NT2/D1 (cell line): ENCODE results near the gene CEP72.
"Not testable (repeated sequence)": the region's sequence is repeated elsewhere in the genome, so short reads cannot be mapped to it uniquely, and the experiment has no call there.

Experiments
- DNase-seq: peaks from one replicate; pipeline ENCODE4 v3.0.0-alpha.2; 2011; ENCODE audit warnings: low read depth, low spot score
- H3K27me3 ChIP-seq: 2 replicates; pipeline ENCODE4 v1.6.0; 2011; ENCODE audit warnings: mild to moderate bottlenecking; ENCODE audit not compliant: insufficient read length, insufficient read depth
- H3K36me3 ChIP-seq: 2 replicates; pipeline ENCODE4 v1.6.1; 2011; ENCODE audit warnings: mild to moderate bottlenecking, low read length, mixed read lengths; ENCODE audit not compliant: insufficient read depth, insufficient read length
- H3K4me1 ChIP-seq: 2 replicates; pipeline ENCODE4 v1.5.1; 2011; ENCODE audit not compliant: insufficient read depth, insufficient read length
- H3K4me3 ChIP-seq: 2 replicates; pipeline ENCODE4 v1.5.1; 2011; ENCODE audit warnings: low read depth; ENCODE audit not compliant: insufficient read length
- H3K9ac ChIP-seq: 2 replicates; pipeline ENCODE4 v1.6.0; 2011; ENCODE audit warnings: low read depth; ENCODE audit not compliant: insufficient read length
- H3K9me3 ChIP-seq: 2 replicates; pipeline ENCODE4 v1.5.1; 2011; ENCODE audit warnings: mild to moderate bottlenecking, low read length; ENCODE audit not compliant: insufficient read depth
- SUZ12 ChIP-seq: IDR thresholded peaks from 2 replicates; pipeline ENCODE4 v1.6.1; 2011; ENCODE audit not compliant: insufficient read length, insufficient read depth; ENCODE audit errors: extremely low read depth
- YY1 ChIP-seq: IDR thresholded peaks from 2 replicates; pipeline ENCODE4 v1.6.1; 2011; ENCODE audit not compliant: insufficient read length, insufficient read depth
- ZNF274 ChIP-seq: IDR thresholded peaks from 2 replicates; pipeline ENCODE4 v1.6.1; 2011; ENCODE audit warnings: mild to moderate bottlenecking, low read depth, low read length

The CEP72 gene

GRCh38 chr5:625516-625915, 13.4 kb downstream of the CEP72 start:
- Histone ChIP-seq H3K27me3 (no peaks in the 10 kb centered on the region), H3K9ac (no peak overlapping the region), H3K36me3 (peaks cover 69% of the 10 kb centered on the region), H3K9me3 (no peaks in the 10 kb centered on the region), H3K4me1 (no peaks in the 10 kb centered on the region), H3K4me3 (no peak overlapping the region)
- DNase-seq = no peak
- TF ChIP-seq ZNF274 (no peak), SUZ12 (no peak)

- Histone ChIP-seq H3K4me1 (no peaks in the 10 kb centered on the region), H3K27me3 (no peaks in the 10 kb centered on the region), H3K9ac (no peak overlapping the region), H3K36me3 (peaks cover 56% of the 10 kb centered on the region), H3K4me3 (no peak overlapping the region), H3K9me3 (no peaks in the 10 kb centered on the region)
- DNase-seq = no peak
- TF ChIP-seq YY1 = no peak
- TF ChIP-seq ZNF274 = no peak
- no peak for TF ChIP-seq SUZ12
Measured at GRCh38 chr5:626850-627249, 14.7 kb downstream of the CEP72 start.

- Histone ChIP-seq H3K4me1 (no peaks in the 10 kb centered on the region), H3K9me3 (no peaks in the 10 kb centered on the region), H3K27me3 (no peaks in the 10 kb centered on the region), H3K36me3 (peaks cover 46% of the 10 kb centered on the region), H3K9ac (no peak overlapping the region), H3K4me3 (no peak overlapping the region)
- DNase-seq = no peak
- TF ChIP-seq SUZ12 (no peak), ZNF274 (no peak), YY1 (no peak)
Measured at GRCh38 chr5:627840-628239, 15.7 kb downstream of the CEP72 start.

GRCh38 chr5:628351-629205, 16.4 kb downstream of the CEP72 start:
- not testable (repeated sequence) for H3K9ac ChIP-seq, H3K9me3 ChIP-seq, H3K27me3 ChIP-seq, H3K4me3 ChIP-seq, H3K4me1 ChIP-seq, DNase-seq
- H3K36me3 ChIP-seq = peaks cover 41% of the 10 kb centered on the region

- H3K27me3 ChIP-seq = no peaks in the 10 kb centered on the region
- no peak for TF ChIP-seq ZNF274
- no peak for TF ChIP-seq SUZ12
- no peak for TF ChIP-seq YY1
- no peaks in the 10 kb centered on the region for H3K4me1 ChIP-seq
- no peaks in the 10 kb centered on the region for H3K9me3 ChIP-seq
- H3K4me3 ChIP-seq = no peak overlapping the region
- H3K9ac ChIP-seq = no peak overlapping the region
- no peak for DNase-seq
- peaks cover 42% of the 10 kb centered on the region for H3K36me3 ChIP-seq
Measured at GRCh38 chr5:633501-633955, 21.4 kb downstream of the CEP72 start.

GRCh38 chr5:634191-634590, 22.1 kb downstream of the CEP72 start:
- Histone ChIP-seq H3K4me3 (no peak overlapping the region), H3K4me1 (no peaks in the 10 kb centered on the region), H3K27me3 (no peaks in the 10 kb centered on the region), H3K36me3 (peaks cover 48% of the 10 kb centered on the region), H3K9me3 (no peaks in the 10 kb centered on the region), H3K9ac (no peak overlapping the region)
- TF ChIP-seq ZNF274 (no peak), YY1 (no peak), SUZ12 (no peak)
- DNase-seq = no peak

GRCh38 chr5:635306-636055, 23.3 kb downstream of the CEP72 start:
- H3K36me3 ChIP-seq = peaks cover 61% of the 10 kb centered on the region

More at GRCh38 chr5:635306-636055, 23.3 kb downstream of the CEP72 start:
- no peak overlapping the region for H3K4me3 ChIP-seq
- no peak for TF ChIP-seq SUZ12
- TF ChIP-seq YY1 = no peak
- no peak for TF ChIP-seq ZNF274
- H3K9ac ChIP-seq = no peak overlapping the region
- no peaks in the 10 kb centered on the region for H3K27me3 ChIP-seq
- no peak for DNase-seq
- H3K4me1 ChIP-seq = no peaks in the 10 kb centered on the region
- H3K9me3 ChIP-seq = no peaks in the 10 kb centered on the region
